PC-9 (cell line): ENCODE data around the gene KRT80. TPM values are rescaled to one million over a fixed set of nuclear protein-coding genes. Genes with fewer than 3 reads are reported as not detected.
A peak's percentile ranks its signal among the peaks of the same experiment; 100 is the strongest.

Experiments used
- BruUV-seq: library from RNA; stranded (reverse); fragments of 400-500 nt; replicated peaks from 2 replicates; lab custom pipeline; 2021; lab: Mats Ljungman, UMichigan
- CTCF ChIA-PET: fragments of 300-600 bp; sonication (Branson Sonifier 250); formaldehyde crosslinking; loops from one replicate; lab custom pipeline; 2022; ENCODE audit warnings: antibody characterized with exemption; lab: Charles Lee
- POLR2A ChIA-PET: fragments of 300-600 bp; sonication (Branson Sonifier 250); formaldehyde crosslinking; loops from one replicate; lab custom pipeline; 2022; ENCODE audit warnings: antibody characterized with exemption; ENCODE audit not compliant: unreplicated experiment; lab: Charles Lee
- DNase-seq, 2 experiments: peaks; one replicate each; pipeline versions ENCODE4 v3.0.0 to v3.0.0-alpha.2; 2015 to 2022; ENCODE audit warnings: mixed read lengths in 1 of 2
- H2AFZ ChIP-seq: fragments of 200-600 bp; sonication (generic); 2 replicates; pipeline ENCODE4 v1.8.1; 2017; ENCODE audit warnings: antibody characterized with exemption
- H3F3A ChIP-seq: fragments of 200-600 bp; sonication (generic); 2 replicates; pipeline ENCODE4 v1.8.1; 2017; ENCODE audit warnings: antibody characterized with exemption, mild to moderate bottlenecking, low read depth; ENCODE audit not compliant: insufficient read depth
- H3K27ac ChIP-seq: fragments of 200-600 bp; sonication (generic); 2 replicates; pipeline ENCODE4 v1.6.1; 2016; ENCODE audit warnings: mixed run types
- H3K27me3 ChIP-seq: fragments of 200-600 bp; sonication (generic); 2 replicates; pipeline ENCODE4 v1.6.1; 2016; ENCODE audit warnings: low read depth, mixed run types; ENCODE audit not compliant: insufficient read depth
- H3K36me3 ChIP-seq: fragments of 200-600 bp; sonication (generic); 2 replicates; pipeline ENCODE4 v1.6.1; 2016; ENCODE audit warnings: low read depth, mixed run types
- H3K4me1 ChIP-seq: fragments of 200-600 bp; sonication (generic); replicated peaks from 2 replicates; pipeline ENCODE4 v1.6.1; 2016; ENCODE audit warnings: mixed run types; ENCODE audit not compliant: insufficient read depth
- H3K4me2 ChIP-seq: fragments of 200-600 bp; sonication (generic); 2 replicates; pipeline ENCODE4 v1.6.1; 2017; ENCODE audit warnings: mixed run types
- H3K4me3 ChIP-seq: fragments of 200-600 bp; sonication (generic); 2 replicates; pipeline ENCODE4 v1.6.1; 2016; ENCODE audit warnings: mixed run types
- H3K79me2 ChIP-seq: fragments of 200-600 bp; sonication (generic); 2 replicates; pipeline ENCODE4 v1.6.1; 2017; ENCODE audit warnings: low read depth, mixed run types
- H3K9me2 ChIP-seq: fragments of 200-600 bp; sonication (generic); 2 replicates; pipeline ENCODE4 v1.8.1; 2017; ENCODE audit warnings: mild to moderate bottlenecking; ENCODE audit not compliant: insufficient read depth
- H3K9me3 ChIP-seq: fragments of 200-600 bp; sonication (generic); 2 replicates; pipeline ENCODE4 v1.8.1; 2016; ENCODE audit warnings: low read depth; ENCODE audit not compliant: insufficient read depth
- H4K20me1 ChIP-seq: fragments of 200-600 bp; sonication (generic); 2 replicates; pipeline ENCODE4 v1.8.1; 2017; ENCODE audit not compliant: insufficient read depth
- EZH2 ChIP-seq: fragments of 200-600 bp; sonication (generic); IDR thresholded peaks from 2 replicates; pipeline ENCODE4 v1.8.0; 2017; ENCODE audit warnings: antibody characterized with exemption, low read depth
- intact Hi-C: fragments of 100-400 bp; cut with micrococcal nuclease; formaldehyde crosslinking; loops from one replicate; pipeline ENCODE4 v1.10.0; 2022; ENCODE audit not compliant: unreplicated experiment
- total RNA-seq: library from RNA; stranded (reverse); gene quantifications from 2 replicates; pipeline ENCODE4 v1.2.3, GENCODE V29; 2021
- TF ChIP-seq, protein P1 (sequence below): fragments of 200-600 bp; sonication (generic); conservative IDR thresholded peaks from 2 replicates; pipeline ENCODE4 v1.6.1; 2017; ENCODE audit warnings: mixed run types, antibody characterized with exemption, mild to moderate bottlenecking, moderate library complexity

KRT80 gene
- total RNA-seq, 1 experiment from 2014 or later = 94.9 TPM

DNA sequence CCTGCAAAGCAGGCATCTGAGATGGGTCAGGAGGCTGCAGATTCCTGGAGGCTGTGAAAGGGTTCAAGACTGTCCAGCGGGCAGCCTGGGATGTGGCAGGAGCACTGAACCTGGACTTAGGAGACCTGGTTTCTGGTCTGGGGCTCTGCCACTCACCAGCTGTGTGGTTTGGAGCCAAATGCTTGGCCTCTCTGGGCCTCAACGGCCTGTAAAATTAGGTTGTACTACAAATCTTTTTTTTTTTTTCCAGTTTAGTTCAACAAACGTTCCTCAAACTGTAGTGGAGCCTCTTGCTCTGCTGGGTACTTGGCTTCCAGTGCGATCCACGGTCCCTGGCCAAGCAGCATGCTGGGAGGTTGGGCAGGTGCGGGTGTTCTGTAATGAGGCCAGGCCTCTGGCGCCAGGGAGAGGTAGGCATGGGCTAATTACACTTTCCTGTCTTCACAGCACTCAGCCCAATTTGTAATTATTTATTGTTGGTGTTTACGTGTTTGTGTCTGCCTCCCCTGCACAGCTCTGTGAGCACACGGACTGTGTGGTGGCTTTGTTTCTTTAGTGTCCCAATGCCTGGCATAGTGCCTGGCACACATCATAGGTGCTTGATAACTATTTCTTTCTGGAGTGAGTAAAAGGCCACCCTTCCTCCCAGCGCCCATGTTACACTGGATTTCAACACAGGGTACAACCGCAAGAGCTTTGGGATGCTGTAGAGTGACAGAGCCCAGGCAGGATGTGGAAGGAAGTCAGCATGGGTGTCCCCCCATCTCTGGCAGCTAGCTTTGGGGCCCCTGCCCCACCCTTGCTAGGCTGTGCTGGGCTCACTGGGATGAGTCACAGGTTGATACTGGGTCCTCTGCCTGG lies 5.8 kb upstream of the KRT80 start:
- peak; percentile 57 to 78 for DNase-seq

DNA sequence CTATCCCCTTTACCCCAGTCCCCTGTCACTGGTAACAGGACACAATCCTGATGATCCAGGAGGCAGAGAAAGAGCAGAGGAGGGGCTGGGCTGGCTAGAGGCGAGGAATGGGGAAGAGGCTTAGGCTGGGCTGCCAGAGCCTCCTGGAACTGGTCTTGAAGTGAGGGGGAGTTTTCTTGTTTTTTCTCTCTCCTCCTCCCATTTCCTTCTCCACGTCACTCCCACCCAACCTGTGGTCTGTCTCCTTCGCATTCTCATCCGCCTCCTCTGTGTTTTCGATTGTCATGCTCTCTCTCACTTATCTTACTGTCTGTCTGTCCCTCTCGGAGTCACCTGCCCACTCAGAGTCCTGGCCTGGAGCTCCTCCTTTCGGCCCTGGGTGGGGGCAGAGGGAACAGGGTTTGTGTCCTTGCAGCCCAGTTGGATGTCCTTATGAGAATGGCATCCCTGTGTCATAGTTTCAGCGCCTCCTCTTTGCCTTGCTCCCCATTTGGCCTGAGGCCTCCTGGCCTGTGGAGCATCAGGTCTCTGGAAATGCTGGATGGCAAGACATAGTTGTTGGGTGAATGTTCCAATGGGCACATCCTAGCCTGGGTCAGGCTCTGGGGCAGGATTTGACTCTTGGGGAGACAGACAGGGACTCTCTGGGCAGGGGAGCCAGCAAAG lies 3.4 kb upstream of the KRT80 start:
- Histone ChIP-seq H3K27ac (peak overlapping the region; percentile 59), H3F3A (peaks cover 44% of the 10 kb centered on the region; the same call in 1 of the 2 replicates), H3K4me1 (peaks cover 66% of the 10 kb centered on the region), H3K4me3 (no peak overlapping the region), H3K36me3 (peaks cover 1% of the 10 kb centered on the region; the same call in 1 of the 2 replicates), H4K20me1 (no peaks in the 10 kb centered on the region), H3K4me2 (peak overlapping the region; percentile 90), H3K79me2 (peaks cover 20% of the 10 kb centered on the region), H3K27me3 (no peaks in the 10 kb centered on the region), H2AFZ (no peak overlapping the region), H3K9me2 (no peaks in the 10 kb centered on the region), H3K9me3 (no peaks in the 10 kb centered on the region)
- no peak for TF ChIP-seq EZH2
- TF ChIP-seq, protein P1, sequence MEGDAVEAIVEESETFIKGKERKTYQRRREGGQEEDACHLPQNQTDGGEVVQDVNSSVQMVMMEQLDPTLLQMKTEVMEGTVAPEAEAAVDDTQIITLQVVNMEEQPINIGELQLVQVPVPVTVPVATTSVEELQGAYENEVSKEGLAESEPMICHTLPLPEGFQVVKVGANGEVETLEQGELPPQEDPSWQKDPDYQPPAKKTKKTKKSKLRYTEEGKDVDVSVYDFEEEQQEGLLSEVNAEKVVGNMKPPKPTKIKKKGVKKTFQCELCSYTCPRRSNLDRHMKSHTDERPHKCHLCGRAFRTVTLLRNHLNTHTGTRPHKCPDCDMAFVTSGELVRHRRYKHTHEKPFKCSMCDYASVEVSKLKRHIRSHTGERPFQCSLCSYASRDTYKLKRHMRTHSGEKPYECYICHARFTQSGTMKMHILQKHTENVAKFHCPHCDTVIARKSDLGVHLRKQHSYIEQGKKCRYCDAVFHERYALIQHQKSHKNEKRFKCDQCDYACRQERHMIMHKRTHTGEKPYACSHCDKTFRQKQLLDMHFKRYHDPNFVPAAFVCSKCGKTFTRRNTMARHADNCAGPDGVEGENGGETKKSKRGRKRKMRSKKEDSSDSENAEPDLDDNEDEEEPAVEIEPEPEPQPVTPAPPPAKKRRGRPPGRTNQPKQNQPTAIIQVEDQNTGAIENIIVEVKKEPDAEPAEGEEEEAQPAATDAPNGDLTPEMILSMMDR = no peak
- POLR2A ChIA-PET = interaction anchor here (0.5 to 1.0 kb wide), 2 partner anchors 38 to 563 kb away, joined by 4 to 5 read pairs; no protein-coding TSS in a partner anchor
- CTCF ChIA-PET = interaction anchor here (0.6 kb wide), 1 partner anchor 185 kb away, joined by 3 read pairs; no protein-coding TSS in a partner anchor
- peak; percentile 55 to 67 for DNase-seq
- TSS peak; percentile 10 for BruUV-seq
- intact Hi-C loops = no loop called here

More for the DNA sequence above, 5.8 kb upstream of the KRT80 start:
- Histone ChIP-seq H3K9me2 (no peaks in the 10 kb centered on the region), H3K4me3 (no peak overlapping the region), H3K36me3 (no peaks in the 10 kb centered on the region), H4K20me1 (no peaks in the 10 kb centered on the region), H3K27ac (peak overlapping the region; percentile 60), H2AFZ (no peak overlapping the region), H3K4me1 (peaks cover 61% of the 10 kb centered on the region), H3K9me3 (no peaks in the 10 kb centered on the region), H3K79me2 (0 out of 2 replicates have a peak, but pooled peaks cover 4% of the 10 kb centered on the region), H3K4me2 (peak overlapping the region; percentile 20), H3K27me3 (no peaks in the 10 kb centered on the region), H3F3A (peaks cover 37% of the 10 kb centered on the region; the same call in 1 of the 2 replicates)
- no TSS peak for BruUV-seq
- POLR2A ChIA-PET = interaction anchor here (0.5 to 1.3 kb wide), 4 partner anchors 8 to 757 kb away, joined by 3 to 4 read pairs (median 4); no protein-coding TSS in a partner anchor
- intact Hi-C loops = no loop called here
- CTCF ChIA-PET = interaction anchor here (0.5 kb wide), 1 partner anchor 114 kb away, joined by 4 read pairs; no protein-coding TSS in a partner anchor
- TF ChIP-seq, protein P1 = no peak
- TF ChIP-seq EZH2 = no peak

DNA sequence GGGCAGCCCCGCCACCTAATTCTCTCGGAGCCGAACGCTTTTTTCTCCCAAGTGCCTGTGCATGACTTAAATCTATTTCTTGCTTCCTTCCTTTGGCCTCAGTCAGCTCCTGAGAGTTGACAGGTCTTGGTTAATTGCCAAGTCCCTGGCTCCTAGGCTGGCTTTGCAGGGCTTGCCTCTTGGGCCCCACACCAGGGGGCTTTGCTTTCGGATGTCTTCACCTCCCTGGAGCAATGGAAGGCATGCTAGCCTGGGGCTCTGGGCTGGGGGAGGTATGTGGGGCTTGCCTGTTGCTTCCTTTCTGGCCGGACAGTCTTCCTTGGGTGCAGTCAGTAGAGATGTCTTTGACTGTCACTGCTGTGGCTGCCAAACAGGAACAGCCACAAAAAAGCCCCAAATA lies 2.2 kb upstream of the KRT80 start:
- Histone ChIP-seq H3K9me3 (no peaks in the 10 kb centered on the region), H2AFZ (no peak overlapping the region), H3K36me3 (peaks cover 8% of the 10 kb centered on the region; the same call in 1 of the 2 replicates), H3F3A (peaks cover 50% of the 10 kb centered on the region; the same call in 1 of the 2 replicates), H3K27me3 (no peaks in the 10 kb centered on the region), H3K4me2 (peak overlapping the region; percentile 90), H3K9me2 (no peaks in the 10 kb centered on the region), H3K79me2 (peaks cover 32% of the 10 kb centered on the region), H3K27ac (peak overlapping the region; percentile 59; the same call in 1 of the 2 replicates), H4K20me1 (no peaks in the 10 kb centered on the region), H3K4me3 (no peak overlapping the region), H3K4me1 (peaks cover 75% of the 10 kb centered on the region)
- TF ChIP-seq, protein P1 = no peak
- POLR2A ChIA-PET = interaction anchor here (0.6 to 1.4 kb wide), 4 partner anchors 12 to 161 kb away, joined by 3 to 9 read pairs (median 4); no protein-coding TSS in a partner anchor
- intact Hi-C loops = no loop called here
- peak; percentile 68 to 76 for DNase-seq
- no TSS peak for BruUV-seq
- CTCF ChIA-PET = interaction anchor here (0.6 to 1.0 kb wide), 4 partner anchors 13 to 801 kb away, joined by 3 to 5 read pairs (median 4); no protein-coding TSS in a partner anchor
